NCI-H460 (cell line): ENCODE data around the gene SNRNP200. TPM values are rescaled to one million over a fixed set of nuclear protein-coding genes. Genes with fewer than 3 reads are reported as not detected.
A peak's percentile ranks its signal among the peaks of the same experiment; 100 is the strongest.
"Not testable (repeated sequence)": the region's sequence is repeated elsewhere in the genome, so short reads cannot be mapped to it uniquely, and the experiment has no call there.

Experiments
- DNase-seq: peaks from one replicate; pipeline ENCODE4 v3.0.0-alpha.2; 2016; ENCODE audit warnings: low read depth; ENCODE audit errors: extremely low read depth
- total RNA-seq: library from RNA; depleted of rRNA; stranded (reverse); fragments of >200 nt; shearing (Covaris generic); gene quantifications from 2 replicates; pipeline ENCODE4 v1.2.3, GENCODE V29; 2014

The SNRNP200 gene
- total RNA-seq, 1 experiment from 2014 or later, result 83.8 TPM

DNA sequence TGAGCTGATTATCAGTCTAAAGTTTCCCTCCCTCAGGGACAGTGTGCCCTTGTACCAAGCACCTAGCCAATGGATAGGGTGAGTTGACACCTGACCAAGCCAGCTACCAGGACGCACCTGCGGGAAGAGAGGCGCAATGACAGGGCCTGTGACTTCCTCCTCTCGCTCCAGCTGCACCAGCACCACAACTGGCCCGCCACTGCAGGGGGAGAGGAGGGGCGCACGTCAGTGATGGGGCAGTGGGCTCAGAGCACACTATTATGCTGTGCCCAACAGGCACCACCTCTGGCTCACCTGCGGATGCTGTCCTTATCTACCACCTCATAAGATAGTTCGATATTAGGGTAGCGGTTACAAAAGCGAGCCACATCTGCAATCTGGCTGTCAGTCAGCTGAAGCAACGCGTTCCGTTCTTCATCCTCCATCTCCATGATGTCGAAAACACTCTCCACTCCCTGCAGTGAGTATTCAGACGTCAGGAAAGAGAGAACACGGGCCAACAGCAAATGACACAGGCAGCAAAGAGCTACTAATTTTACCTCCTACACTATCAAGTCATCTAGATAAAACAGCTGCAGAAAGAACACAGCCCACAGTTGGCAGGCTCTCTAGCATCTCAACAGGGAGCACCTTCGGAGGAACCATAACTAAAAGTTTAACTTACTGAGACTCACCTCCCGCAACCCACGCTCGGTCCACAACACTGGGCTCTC, 28.4 kb downstream of the SNRNP200 start:
- no peak for DNase-seq

DNA sequence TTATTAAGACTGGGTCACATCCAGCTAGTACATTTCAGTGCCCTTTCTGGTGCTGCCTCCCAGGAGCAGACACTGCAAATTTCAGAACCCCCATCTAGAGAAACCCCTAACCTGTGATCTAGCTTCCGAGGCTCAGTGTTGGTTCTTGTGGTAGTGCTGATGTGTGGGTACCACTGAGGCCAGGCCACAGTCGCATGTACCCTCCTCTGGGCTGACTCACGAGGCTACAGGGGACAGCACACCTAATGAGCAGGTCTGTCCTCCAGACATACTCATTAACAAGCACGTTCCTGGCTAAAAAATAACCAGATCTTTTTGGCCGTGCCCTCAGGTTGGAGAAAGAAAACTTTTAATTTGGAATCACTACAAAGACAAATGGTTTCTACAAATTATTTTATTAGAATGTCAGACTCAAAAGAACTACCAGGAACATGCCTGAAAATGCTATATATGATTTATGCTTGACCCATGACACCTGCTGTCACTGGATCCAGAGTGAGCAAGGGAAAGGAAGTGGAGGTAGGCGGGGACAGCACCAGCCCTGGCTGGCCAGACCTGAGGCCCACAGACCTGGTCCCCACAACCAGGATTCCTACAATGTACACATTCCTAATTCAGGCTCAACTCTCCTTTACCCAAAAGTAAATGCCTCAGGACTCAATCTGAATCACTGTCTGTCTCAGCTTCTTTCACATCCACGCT, 30.8 kb downstream of the SNRNP200 start:
- DNase-seq, result no peak

- DNase-seq, result no peak
These were observed 31.6 kb downstream of the SNRNP200 start for GRCh38 chr2:96273763-96274162.

DNA sequence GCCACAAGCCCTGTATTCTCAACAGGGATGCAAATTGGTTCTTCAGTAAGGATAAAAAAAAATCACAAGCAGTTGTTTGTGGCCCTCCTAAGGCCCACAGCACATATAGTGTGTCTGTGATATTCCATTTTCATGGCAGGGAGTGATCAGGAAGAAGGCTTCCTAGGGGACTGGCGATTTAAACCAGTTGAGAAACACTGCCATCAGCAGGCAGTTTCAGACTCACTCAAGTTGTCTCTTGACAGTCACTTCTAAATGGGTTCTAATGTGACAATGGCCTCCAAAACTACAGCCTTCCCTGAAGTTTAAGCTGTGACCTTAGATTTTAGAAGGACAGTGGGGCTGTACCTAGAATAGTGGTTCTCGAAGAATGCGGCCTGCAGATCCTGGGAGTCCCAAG, 33.4 kb downstream of the SNRNP200 start:
- DNase-seq, result no peak

- DNase-seq, result no peak
These were observed 38.0 kb downstream of the SNRNP200 start for GRCh38 chr2:96267159-96267971.

GRCh38 chr2:96265840-96266679, 39.3 kb downstream of the SNRNP200 start, which contains the start of the genes CIAO1 and TMEM127:
TSS of gene CIAO1 (plus strand) at chr2:96266225. CDS start at chr2:96266351, 126 bp downstream.
TSS of gene TMEM127 (minus strand) at chr2:96265997. CDS start at chr2:96265381, 616 bp downstream.
- peak; percentile 98 for DNase-seq

DNA sequence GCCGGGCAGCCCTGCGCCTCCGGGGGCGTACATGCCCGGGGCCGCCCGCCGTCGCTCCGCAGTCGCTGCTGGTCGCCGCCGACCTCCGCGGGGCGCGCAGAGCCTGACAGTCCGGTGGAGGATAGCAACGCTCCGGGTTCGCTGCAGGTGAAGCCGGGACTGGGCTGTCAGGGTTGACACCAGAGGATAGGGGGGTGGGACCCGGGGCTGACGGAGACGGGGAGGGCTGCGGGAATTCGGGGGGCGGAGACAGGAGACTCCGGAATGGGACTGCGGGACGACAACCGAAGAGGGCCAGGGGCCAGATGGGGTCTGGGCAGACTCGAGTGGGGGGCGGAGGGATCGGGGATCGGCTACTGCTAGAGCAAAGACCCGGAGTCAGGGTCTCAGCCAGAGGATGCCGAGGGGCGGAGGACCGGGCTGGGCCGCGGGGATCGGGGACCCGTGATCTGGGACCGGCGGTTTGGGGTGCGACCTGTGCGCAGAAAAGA, 40.0 kb downstream of the SNRNP200 start:
- no peak for DNase-seq

GRCh38 chr2:96264656-96265348, 40.5 kb downstream of the SNRNP200 start:
- DNase-seq, result no peak

DNA sequence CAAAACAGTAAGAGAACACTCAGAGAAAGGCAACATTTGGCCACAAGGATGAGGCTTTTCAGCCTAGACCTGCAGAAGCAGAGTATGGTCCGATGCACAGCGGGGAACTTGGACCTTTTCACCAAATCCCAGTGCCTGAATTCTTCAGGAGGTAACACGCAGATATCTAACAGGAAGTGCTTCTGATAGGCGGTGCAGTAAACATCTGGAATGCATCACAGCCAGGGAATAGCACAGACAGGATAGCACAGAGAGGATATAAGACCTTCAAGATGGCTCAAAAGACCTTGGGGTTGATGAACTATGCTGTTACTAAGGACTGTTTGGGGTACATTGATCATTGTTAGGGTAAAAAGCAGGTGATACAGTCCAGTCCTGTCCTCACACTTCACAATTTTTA, 41.3 kb downstream of the SNRNP200 start:
- no peak for DNase-seq

DNA sequence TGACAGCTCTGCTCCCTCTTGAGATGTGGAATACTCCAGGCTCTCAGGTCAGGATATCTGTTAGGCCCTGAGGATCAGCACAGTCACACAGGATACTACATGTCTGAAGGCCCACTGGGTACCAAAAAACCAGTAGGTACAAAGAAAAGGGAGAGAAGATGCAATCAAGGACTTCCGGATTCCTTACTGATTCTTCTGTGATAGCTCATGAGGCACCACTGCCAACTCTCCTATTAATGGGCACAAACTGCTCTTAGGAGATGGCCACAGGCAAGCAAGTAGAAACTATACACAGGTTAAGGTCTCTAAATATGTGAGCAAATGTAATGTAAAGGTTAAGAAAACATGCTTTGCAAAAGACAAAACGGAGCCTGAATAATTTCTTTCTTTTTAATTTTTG, 43.0 kb downstream of the SNRNP200 start:
- DNase-seq, result no peak

- DNase-seq, result no peak
These were observed 43.9 kb downstream of the SNRNP200 start for GRCh38 chr2:96261328-96262003.

GRCh38 chr2:96260387-96261260, 44.7 kb downstream of the SNRNP200 start:
- peak; percentile 72 for DNase-seq

DNA sequence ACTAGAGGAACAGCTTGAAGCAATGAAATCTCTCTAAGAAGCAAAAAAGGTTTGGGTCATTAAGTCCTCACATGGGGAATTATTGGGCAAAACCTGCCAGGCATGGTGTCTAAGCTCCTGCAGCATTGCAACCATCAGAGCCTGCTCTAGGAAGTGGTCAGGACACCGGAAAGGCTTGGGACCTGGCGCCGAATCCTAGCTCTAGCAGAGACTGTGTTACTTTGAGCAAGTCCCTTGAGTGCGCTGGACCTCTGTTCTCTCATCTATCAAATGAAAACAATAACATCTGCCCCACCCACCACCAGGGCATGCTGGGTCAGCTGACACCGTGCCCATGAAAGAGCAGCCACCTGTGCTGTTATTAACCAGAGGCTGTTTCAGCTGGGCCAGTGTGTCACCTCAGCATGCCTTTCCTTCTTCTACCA, 45.8 kb downstream of the SNRNP200 start:
- no peak for DNase-seq

DNA sequence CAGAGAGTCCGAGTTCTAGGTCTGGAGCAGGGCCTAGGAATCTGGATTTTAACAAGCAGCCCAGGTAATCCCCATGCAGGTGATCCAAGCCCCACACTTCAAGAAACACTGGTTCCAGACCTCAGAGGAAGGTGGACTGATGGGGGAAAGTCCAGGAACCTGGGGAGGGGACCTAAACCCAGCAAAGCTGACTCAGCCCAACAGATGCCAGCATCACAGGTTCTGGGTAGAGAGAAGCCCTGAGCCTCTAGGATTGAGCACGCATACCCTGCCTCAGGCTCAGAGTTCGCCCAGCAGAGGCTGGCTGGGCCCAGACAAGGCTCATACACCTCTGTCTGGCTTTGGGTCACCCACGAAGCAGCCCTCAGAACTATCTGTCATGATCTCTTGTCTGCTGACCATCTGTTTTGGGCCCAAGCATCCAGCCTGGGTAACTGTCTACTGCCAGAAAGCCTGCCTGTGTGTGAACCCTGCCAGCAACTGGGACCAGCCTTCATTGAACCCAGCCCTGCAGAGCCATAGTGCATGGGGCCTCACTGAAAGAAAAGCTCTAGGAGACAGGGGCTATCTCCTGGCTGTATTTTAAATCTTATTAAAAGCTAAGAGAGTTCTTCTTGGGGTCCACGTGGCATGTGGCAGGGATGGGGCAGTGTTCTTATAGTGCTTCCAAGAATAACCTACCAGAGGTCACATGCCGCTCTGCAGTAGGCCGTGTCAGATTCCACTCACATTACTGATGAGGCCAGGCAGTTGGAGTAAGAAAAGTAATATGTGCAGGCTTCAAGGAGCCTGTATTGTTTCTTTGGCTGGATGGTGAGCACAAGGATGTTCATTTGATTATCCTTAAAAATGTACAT, 47.0 kb downstream of the SNRNP200 start:
- no peak for DNase-seq

- not testable (repeated sequence) for DNase-seq
These were observed 47.6 kb downstream of the SNRNP200 start for GRCh38 chr2:96257744-96258143.

DNA sequence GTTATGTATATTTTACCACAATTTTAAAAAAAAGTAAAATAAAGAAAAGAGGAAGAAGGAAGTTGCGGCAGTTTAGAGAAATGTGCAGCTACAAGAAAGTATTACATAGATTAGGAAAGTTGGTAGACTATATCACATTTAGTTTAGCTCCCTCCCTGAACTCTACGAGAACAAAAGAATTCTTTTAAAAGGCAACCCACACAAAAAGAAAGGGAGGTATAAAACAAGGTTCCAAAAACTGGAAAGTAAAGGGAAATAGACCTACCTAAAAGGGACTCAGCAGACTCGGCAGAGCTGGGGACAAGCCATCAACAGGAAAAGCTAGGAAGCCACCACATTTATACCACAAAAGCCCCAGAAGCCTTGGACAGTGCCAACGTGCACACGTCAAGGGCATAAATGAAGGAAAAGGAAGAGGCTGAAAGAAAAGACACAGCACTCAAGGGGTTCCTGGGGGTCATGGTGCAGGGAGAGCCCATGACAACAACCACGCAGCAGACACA, 48.7 kb downstream of the SNRNP200 start:
- no peak for DNase-seq

- DNase-seq, result no peak
These were observed 50.8 kb downstream of the SNRNP200 start for GRCh38 chr2:96254571-96254970.
